ENCODE measurements around the gene UBALD1.

GRCh38 chr16:4649744-4650442, 35.2 kb upstream of the UBALD1 start:
- TF ChIP-seq CTBP1 (IDR thresholded peaks at IDR 0.05; ENCODE audit: borderline replicate concordance) = no peak
- no peak for TF ChIP-seq L3MBTL2 (conservative IDR thresholded peaks at IDR 0.05)
- TF ChIP-seq ELF4 (IDR thresholded peaks at IDR 0.05) = no peak
- no peak for TF ChIP-seq ARNT (IDR thresholded peaks at IDR 0.05)
- no peak for TF ChIP-seq FOXM1 (IDR thresholded peaks at IDR 0.05; ENCODE audit: borderline replicate concordance)
- no peak for TF ChIP-seq TARDBP (IDR thresholded peaks at IDR 0.05)
- no peak for TF ChIP-seq HDGF (IDR thresholded peaks at IDR 0.05; ENCODE audit: borderline replicate concordance)
- TF ChIP-seq FOXK2 (IDR thresholded peaks at IDR 0.05) = no peak
- no peak for TF ChIP-seq SP1 (IDR thresholded peaks at IDR 0.05)
- TF ChIP-seq ZNF384 (IDR thresholded peaks at IDR 0.05) = no peak
- TF ChIP-seq FOXA1 (IDR thresholded peaks at IDR 0.05) = no peak
- TF ChIP-seq BHLHE40 (IDR thresholded peaks at IDR 0.05; ENCODE audit: borderline replicate concordance) = no peak

All from HEK293T (cell line).